ENCODE results near the gene SNX30. TPM values are rescaled to one million over a fixed set of nuclear protein-coding genes. Genes with fewer than 3 reads are reported as not detected.

Gene SNX30
- total RNA-seq: 10 to 100 TPM in 1 of 4 donors, 1 to 10 TPM in 3; 4.8 to 10.2 (median 9.3) TPM

DNA sequence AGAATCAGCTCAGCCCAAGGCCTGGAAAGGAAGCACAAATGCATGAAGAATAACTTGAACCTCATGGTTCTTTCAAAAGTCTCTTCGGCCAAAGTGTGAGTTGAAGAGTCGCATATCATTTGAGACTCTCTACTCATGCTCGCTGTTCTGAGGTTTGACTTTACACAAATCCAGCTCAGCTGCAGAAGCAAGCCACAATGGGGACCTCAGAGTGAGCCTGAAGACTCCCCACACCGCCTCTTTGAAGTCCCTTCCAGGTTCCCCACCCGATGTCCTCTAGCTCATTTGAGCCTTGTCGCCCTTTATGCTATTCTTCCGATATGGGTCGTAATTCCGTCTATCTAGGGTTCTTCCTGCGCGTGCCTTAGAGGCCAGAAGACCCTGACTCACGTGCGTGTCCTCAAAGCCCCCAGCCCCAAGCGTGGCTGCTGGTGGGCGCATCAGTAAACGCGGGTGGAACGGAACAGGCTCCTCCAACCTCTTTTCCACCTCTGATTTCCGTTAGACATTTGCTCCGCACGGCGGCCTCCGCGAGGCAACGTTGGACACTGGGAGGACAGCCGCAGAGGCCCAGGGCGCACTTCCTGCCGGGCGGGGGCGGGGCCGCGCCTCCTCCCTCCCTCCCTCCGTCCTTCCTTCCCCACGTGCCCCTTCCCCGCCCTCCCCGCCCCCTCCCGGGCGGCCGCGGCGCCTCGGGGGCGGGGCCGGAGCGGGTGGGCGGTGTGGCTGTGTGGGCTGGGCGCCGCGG lies at the start of gene SNX30:
SNX30 (plus strand) TSS at position 745 of the 748 bp plus-strand sequence. CDS start 242 bp downstream, outside the sequence.
- 19 to 23% methylated on average over 13 to 14 of the region's 49 CpGs for WGBS, 2 donors
- DNase-seq: peak; percentile 47
- Histone ChIP-seq H3K4me1 (peaks cover 24 to 55% (median 37%) of the 10 kb centered on the region in 3 donors), H3K27ac (peak within 1 kb of the TSS; percentile 82 to 90 (median 87)), H3K36me3 (no peaks in the 10 kb centered on the region), H3K9me3 (no peaks in the 10 kb centered on the region), H3K27me3 (no peaks in the 10 kb centered on the region), H3K4me3 (peak within 1 kb of the TSS; percentile 78 to 97 (median 92))
- TF ChIP-seq POLR2A (IDR thresholded peaks at IDR 0.05): peak in 2 of 4 donors; percentile 48 to 76
- TF ChIP-seq, protein P1, sequence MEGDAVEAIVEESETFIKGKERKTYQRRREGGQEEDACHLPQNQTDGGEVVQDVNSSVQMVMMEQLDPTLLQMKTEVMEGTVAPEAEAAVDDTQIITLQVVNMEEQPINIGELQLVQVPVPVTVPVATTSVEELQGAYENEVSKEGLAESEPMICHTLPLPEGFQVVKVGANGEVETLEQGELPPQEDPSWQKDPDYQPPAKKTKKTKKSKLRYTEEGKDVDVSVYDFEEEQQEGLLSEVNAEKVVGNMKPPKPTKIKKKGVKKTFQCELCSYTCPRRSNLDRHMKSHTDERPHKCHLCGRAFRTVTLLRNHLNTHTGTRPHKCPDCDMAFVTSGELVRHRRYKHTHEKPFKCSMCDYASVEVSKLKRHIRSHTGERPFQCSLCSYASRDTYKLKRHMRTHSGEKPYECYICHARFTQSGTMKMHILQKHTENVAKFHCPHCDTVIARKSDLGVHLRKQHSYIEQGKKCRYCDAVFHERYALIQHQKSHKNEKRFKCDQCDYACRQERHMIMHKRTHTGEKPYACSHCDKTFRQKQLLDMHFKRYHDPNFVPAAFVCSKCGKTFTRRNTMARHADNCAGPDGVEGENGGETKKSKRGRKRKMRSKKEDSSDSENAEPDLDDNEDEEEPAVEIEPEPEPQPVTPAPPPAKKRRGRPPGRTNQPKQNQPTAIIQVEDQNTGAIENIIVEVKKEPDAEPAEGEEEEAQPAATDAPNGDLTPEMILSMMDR (IDR thresholded peaks at IDR 0.05): no peak
- intact Hi-C loops (cut with DNase I): no loop called here

DNA sequence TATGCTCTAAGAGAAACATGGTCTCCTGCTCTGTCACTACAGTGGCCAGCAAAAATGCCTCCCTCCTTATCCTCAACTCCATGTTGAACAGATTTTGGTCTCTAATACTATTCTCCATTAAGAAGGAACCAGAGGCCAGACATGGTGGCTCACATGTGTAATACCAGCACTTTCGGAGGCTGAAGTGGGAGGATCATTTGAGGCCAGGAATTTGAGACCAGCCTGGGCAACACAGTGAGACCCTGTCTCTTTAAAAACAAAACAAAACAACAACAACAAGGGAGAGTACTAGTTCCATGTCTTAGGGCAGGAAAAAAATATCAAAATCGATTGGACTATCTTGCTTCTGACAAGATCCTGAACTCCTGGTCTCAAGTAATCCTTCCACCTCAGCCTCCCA lies 47.3 kb upstream of the SNX30 start:
- Histone ChIP-seq H3K27ac (no peak overlapping the region), H3K9me3 (no peaks in the 10 kb centered on the region), H3K27me3 (no peaks in the 10 kb centered on the region), H3K4me3 (no peak overlapping the region), H3K36me3 (peaks cover 0 to 43% (median 0%) of the 10 kb centered on the region in 3 donors), H3K4me1 (peaks cover 0 to 7% (median 0%) of the 10 kb centered on the region in 3 donors)
- intact Hi-C loops (cut with DNase I): no loop called here
- TF ChIP-seq, protein P1 (IDR thresholded peaks at IDR 0.05): no peak
- no peak for TF ChIP-seq POLR2A (IDR thresholded peaks at IDR 0.05)
- WGBS, 2 donors: 74 to 83% methylated on average over 2 of the region's 2 CpGs
- no peak for DNase-seq

GRCh38 chr9:112705768-112706427 lies 44.7 kb upstream of the SNX30 start:
- intact Hi-C loops (cut with DNase I): no loop called here
- DNase-seq: no peak
- Histone ChIP-seq H3K36me3 (peaks cover 0 to 38% (median 0%) of the 10 kb centered on the region in 3 donors), H3K27ac (no peak overlapping the region), H3K4me3 (no peak overlapping the region), H3K4me1 (peaks cover 0 to 7% (median 0%) of the 10 kb centered on the region in 3 donors), H3K27me3 (no peaks in the 10 kb centered on the region), H3K9me3 (no peaks in the 10 kb centered on the region)
- 31 to 57% methylated on average over 6 of the region's 6 CpGs for WGBS, 2 donors
- no peak for TF ChIP-seq POLR2A (IDR thresholded peaks at IDR 0.05)
- TF ChIP-seq, protein P1 (IDR thresholded peaks at IDR 0.05): peak in 5 of 6 experiments; percentile 21 to 55 (median 38)

DNA sequence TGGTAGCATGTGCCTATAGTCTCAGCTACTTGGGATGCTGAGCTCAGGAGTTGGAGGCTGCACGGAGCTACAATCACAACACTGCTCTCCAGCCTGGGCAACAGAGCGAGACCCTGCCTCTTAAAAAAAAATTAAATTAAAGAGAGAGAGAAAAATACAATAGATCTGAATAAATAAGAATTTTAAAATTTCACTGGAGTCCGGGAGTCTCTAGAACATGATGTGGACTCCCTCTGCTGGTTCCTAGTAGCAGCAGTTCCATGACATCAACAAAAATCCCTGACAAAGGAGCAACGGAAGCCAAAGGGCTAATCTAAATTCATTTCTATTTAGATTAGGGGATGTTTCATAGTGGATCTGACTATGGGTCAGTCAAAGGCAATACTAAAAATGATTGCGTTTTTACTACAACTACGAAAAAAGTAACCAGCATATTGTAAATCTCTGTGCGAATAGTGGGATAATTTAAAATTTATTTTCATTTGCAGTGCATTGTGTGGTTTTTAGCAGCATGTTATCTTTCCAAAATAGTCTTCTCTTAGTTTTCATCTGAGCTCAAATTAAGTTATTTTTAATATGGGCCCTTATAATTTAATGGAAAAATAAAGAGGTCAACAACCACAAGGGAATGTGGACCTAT lies 39.4 kb upstream of the SNX30 start:
- peaks cover 0 to 5% (median 0%) of the 10 kb centered on the region in 3 donors for H3K4me1 ChIP-seq
- no peaks in the 10 kb centered on the region for H3K9me3 ChIP-seq
- no peak overlapping the region for H3K4me3 ChIP-seq
- intact Hi-C loops (cut with DNase I): no loop called here
- WGBS, 2 donors: 60 to 72% methylated on average over 7 of the region's 7 CpGs
- H3K27me3 ChIP-seq: no peaks in the 10 kb centered on the region
- no peak for DNase-seq
- peaks cover 0 to 53% (median 0%) of the 10 kb centered on the region in 3 donors for H3K36me3 ChIP-seq
- H3K27ac ChIP-seq: no peak overlapping the region
- TF ChIP-seq, protein P1 (IDR thresholded peaks at IDR 0.05): peak in 5 of 6 experiments; percentile 8 to 47 (median 29)
- no peak for TF ChIP-seq POLR2A (IDR thresholded peaks at IDR 0.05)

Data from esophagus squamous epithelium (tissue), 5 donors.